HEK293 (cell line): Measurements from ENCODE around the gene PADI2.

Experiments
- KLF16 ChIP-seq: fragments of 450-650 bp; formaldehyde crosslinking; IDR thresholded peaks from 2 replicates; pipeline ENCODE4 v1.5.1; 2017; ENCODE audit warnings: missing biosample characterization, missing genetic modification characterization
- PRDM10 ChIP-seq: fragments of 450-650 bp; formaldehyde crosslinking; IDR thresholded peaks from 2 replicates; pipeline ENCODE4 v1.5.1; 2016; ENCODE audit warnings: missing biosample characterization, missing genetic modification characterization
- YY1 ChIP-seq: fragments of 450-650 bp; formaldehyde crosslinking; IDR thresholded peaks from 2 replicates; pipeline ENCODE4 v1.5.1; 2018; ENCODE audit warnings: missing biosample characterization, missing genetic modification characterization
- ZBTB8A ChIP-seq: fragments of 450-650 bp; formaldehyde crosslinking; IDR thresholded peaks from 2 replicates; pipeline ENCODE4 v1.5.1; 2016; ENCODE audit warnings: missing biosample characterization, missing genetic modification characterization
- ZNF2 ChIP-seq: fragments of 450-650 bp; formaldehyde crosslinking; IDR thresholded peaks from 2 replicates; pipeline ENCODE4 v1.5.1; 2016; ENCODE audit warnings: missing biosample characterization, missing genetic modification characterization
- ZNF24 ChIP-seq: fragments of 450-650 bp; formaldehyde crosslinking; IDR thresholded peaks from 2 replicates; pipeline ENCODE4 v1.5.1; 2016; ENCODE audit warnings: missing biosample characterization, missing genetic modification characterization
- ZNF449 ChIP-seq: fragments of 450-650 bp; formaldehyde crosslinking; IDR thresholded peaks from 2 replicates; pipeline ENCODE4 v1.5.1; 2017; ENCODE audit warnings: missing biosample characterization, mild to moderate bottlenecking, missing genetic modification characterization, moderate library complexity
- ZNF510 ChIP-seq: fragments of 450-650 bp; formaldehyde crosslinking; IDR thresholded peaks from 2 replicates; pipeline ENCODE4 v1.5.1; 2018; ENCODE audit warnings: mild to moderate bottlenecking, missing genetic modification characterization, missing biosample characterization; ENCODE audit not compliant: insufficient replicate concordance
- ZNF768 ChIP-seq: fragments of 450-650 bp; formaldehyde crosslinking; IDR thresholded peaks from 2 replicates; pipeline ENCODE4 v1.5.1; 2018; ENCODE audit warnings: missing biosample characterization, mild to moderate bottlenecking, missing genetic modification characterization
- TF ChIP-seq, protein P1 (sequence below): fragments of 450-650 bp; formaldehyde crosslinking; IDR thresholded peaks from 2 replicates; pipeline ENCODE4 v1.5.1; 2016; ENCODE audit warnings: missing biosample characterization, missing genetic modification characterization

DNA sequence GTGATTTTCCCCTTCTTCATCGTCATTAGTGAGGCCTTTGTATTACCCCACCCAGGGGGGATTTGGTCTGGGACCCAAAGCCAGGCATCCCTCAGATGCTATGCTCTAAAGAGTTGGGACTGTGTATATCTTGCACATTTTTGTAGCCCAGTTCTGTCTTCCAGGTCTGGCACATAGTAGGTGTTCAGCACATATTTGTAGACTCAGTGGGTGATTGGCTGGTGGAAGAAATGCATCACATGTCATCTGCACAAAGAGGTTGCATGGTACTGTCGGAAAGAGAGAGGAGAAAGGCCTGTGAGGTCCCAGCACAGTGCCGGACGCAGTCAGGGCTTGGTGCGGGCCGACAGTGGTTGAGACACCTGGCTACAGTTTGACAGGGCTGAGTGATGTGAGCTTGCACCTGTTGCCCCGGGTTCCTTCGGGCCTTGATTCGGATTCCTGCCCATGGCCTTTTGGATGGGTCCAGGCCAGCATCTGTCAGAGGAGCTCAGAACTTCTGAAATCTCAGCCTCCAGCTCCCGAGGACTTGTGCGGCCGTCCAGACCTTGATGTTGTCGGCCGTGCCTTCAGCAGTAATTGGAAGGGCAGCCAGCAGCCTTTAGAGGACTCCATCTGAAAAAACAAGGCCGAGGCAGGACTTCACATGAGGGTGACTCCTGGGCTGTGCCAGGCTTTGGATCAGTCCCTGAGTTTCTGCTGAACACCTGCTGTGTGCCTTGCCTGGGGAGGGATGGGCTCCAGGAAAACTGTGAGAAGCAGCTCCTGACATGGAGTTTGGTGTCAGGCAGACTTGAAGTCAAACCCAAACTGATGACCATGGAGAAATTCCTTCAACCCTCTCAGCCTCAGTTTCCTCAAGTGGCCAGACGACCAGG is 44.8 kb upstream of the PADI2 start:
- TF ChIP-seq ZNF449 (tag by site-specific recombination), result no peak
- TF ChIP-seq ZNF510 (tag by site-specific recombination), result no peak
- no peak for TF ChIP-seq ZNF24 (tag by site-specific recombination)
- TF ChIP-seq YY1 (tag by site-specific recombination), result no peak
- no peak for TF ChIP-seq PRDM10 (tag by site-specific recombination)
- no peak for TF ChIP-seq ZBTB8A (tag by site-specific recombination)
- no peak for TF ChIP-seq KLF16 (tag by site-specific recombination)
- TF ChIP-seq, protein P1, sequence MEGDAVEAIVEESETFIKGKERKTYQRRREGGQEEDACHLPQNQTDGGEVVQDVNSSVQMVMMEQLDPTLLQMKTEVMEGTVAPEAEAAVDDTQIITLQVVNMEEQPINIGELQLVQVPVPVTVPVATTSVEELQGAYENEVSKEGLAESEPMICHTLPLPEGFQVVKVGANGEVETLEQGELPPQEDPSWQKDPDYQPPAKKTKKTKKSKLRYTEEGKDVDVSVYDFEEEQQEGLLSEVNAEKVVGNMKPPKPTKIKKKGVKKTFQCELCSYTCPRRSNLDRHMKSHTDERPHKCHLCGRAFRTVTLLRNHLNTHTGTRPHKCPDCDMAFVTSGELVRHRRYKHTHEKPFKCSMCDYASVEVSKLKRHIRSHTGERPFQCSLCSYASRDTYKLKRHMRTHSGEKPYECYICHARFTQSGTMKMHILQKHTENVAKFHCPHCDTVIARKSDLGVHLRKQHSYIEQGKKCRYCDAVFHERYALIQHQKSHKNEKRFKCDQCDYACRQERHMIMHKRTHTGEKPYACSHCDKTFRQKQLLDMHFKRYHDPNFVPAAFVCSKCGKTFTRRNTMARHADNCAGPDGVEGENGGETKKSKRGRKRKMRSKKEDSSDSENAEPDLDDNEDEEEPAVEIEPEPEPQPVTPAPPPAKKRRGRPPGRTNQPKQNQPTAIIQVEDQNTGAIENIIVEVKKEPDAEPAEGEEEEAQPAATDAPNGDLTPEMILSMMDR (tag by site-specific recombination), result no peak
- no peak for TF ChIP-seq ZNF768 (tag by site-specific recombination)
- no peak for TF ChIP-seq ZNF2
